Small intestine (tissue), 7 donors: Measurements from ENCODE around the gene MAML2. TPM values are rescaled to one million over a fixed set of nuclear protein-coding genes. Genes with fewer than 3 reads are reported as not detected.

ENCODE experiments used
- DNase-seq, 2 donors: peaks; one replicate each; pipeline versions ENCODE4 v3.0.0 to v3.0.0-alpha.2; 2013
- FAIRE-seq: peaks from 2 replicates; lab custom pipeline; 2012; peaks lifted over from hg19 to GRCh38; lab: Jason Lieb, UNC
- H3K27ac ChIP-seq, 3 donors: one replicate each; pipeline ENCODE4 v1.5.1; 2013; ENCODE audit warnings: low read length in 2 of 3, mild to moderate bottlenecking in 2 of 3, control low read depth in 1 of 3, inconsistent platforms in 1 of 3, low read depth in 1 of 3, moderate library complexity in 1 of 3
- H3K27me3 ChIP-seq, 3 donors: one replicate each; pipeline ENCODE4 v1.6.1; 2013; ENCODE audit warnings: low read length in 3 of 3, inconsistent platforms in 1 of 3; ENCODE audit not compliant: control insufficient read depth in 3 of 3, insufficient read depth in 3 of 3
- H3K36me3 ChIP-seq, 3 donors: one replicate each; pipeline ENCODE4 v1.6.1; 2013; ENCODE audit warnings: low read length in 3 of 3, inconsistent platforms in 1 of 3, low read depth in 1 of 3, mild to moderate bottlenecking in 1 of 3, moderate library complexity in 1 of 3; ENCODE audit not compliant: control insufficient read depth in 3 of 3, insufficient read depth in 2 of 3
- H3K4me1 ChIP-seq, 3 donors: one replicate each; pipeline ENCODE4 v1.6.1; 2013; ENCODE audit warnings: low read length in 2 of 3, inconsistent platforms in 1 of 3, low read depth in 1 of 3, mild to moderate bottlenecking in 1 of 3, moderate library complexity in 1 of 3; ENCODE audit not compliant: control insufficient read depth in 3 of 3, insufficient read depth in 2 of 3
- H3K4me3 ChIP-seq, 3 donors: one replicate each; pipeline ENCODE4 v1.5.1; 2013; ENCODE audit warnings: low read length in 3 of 3, control low read depth in 1 of 3, inconsistent platforms in 1 of 3, low read depth in 1 of 3, mild to moderate bottlenecking in 1 of 3, moderate library complexity in 1 of 3
- H3K9me3 ChIP-seq, 2 donors: one replicate each; pipeline ENCODE4 v1.6.1; 2013; ENCODE audit warnings: low read depth in 1 of 2, low read length in 1 of 2; ENCODE audit not compliant: control insufficient read depth in 2 of 2, insufficient read depth in 1 of 2
- WGBS, 3 donors: extraction: QIAGEN DNeasy Blood & Tissue Kit; methylation state at CpG; one replicate each; pipeline ENCODE4 v1.1.7; 2013; 5-methylcytosine and 5-hydroxymethylcytosine counted together
- polyA plus RNA-seq, 4 donors: library from polyadenylated mRNA; stranded (reverse) in 3 of 4; unstranded in 1 of 4; fragments of 200-250 nt in 3 of 4; fragments of 120-200 nt in 1 of 4; gene quantifications; one replicate each; pipeline versions ENCODE4 v1.2.1 to v1.2.3, GENCODE V29; 2013
- donor health status: healthy with polysubstance abuse.
- donor health status: control.
- donor health status: control.
- donor health status: Bipolar disorder and iron deficiency.
- donor health status: healthy.

MAML2 gene
- polyA plus RNA-seq, 4 donors = 0.45 to 11.6 (median 1.6) TPM

DNA sequence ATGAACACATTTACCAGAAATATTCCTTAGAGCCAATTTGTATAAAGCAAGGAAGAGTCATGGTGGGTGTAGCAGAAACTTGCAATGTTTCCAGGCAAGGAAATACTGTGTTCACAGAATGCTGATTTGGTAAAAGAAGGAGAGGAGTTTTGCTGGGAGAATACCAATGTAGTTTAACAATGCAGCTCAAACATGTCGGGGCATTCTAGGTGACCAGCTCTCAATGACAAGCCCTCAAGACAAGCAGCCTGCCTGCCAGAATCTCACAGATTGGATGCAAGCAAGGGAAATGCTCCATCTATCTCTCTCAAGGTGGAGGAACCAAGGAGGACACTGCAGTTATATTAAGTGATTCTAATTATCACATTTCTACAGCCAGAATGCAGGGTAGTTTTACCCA is 190.4 kb downstream of the MAML2 start:
- FAIRE-seq = no peak
- WGBS, 3 donors = 87 to 100% (median 96%) methylated on average over 1 of the region's 1 CpG

DNA sequence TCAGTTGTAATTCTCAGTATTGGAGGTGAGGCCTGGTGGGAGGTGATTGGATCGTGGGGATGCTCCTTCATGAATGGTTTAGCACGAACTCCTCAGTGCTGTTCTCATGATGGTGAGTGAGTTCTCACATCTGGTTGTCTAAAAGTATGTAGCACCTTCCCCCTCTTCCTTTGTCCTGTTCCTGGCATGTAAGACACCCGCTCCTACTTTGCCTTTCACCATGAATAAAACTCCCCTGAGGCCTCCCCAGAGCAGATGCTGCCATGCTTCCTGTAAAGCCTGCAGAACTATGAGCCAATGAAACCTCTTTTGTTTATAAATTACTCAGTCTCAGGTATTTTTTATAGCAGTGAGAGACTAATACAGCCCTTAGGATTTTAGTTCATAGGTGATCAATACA is 191.5 kb downstream of the MAML2 start:
- H3K9me3 ChIP-seq = no peaks in the 10 kb centered on the region
- peaks cover 0 to 6% (median 0%) of the 10 kb centered on the region in 3 donors for H3K36me3 ChIP-seq
- DNase-seq (no peak), FAIRE-seq (no peak)
- H3K27ac ChIP-seq = no peak overlapping the region
- peaks cover 0 to 17% (median 0%) of the 10 kb centered on the region in 3 donors for H3K4me1 ChIP-seq
- 78 to 91% (median 88%) methylated on average over 3 of the region's 3 CpGs for WGBS, 3 donors
- H3K4me3 ChIP-seq = no peak overlapping the region
- H3K27me3 ChIP-seq = no peaks in the 10 kb centered on the region

More for the DNA sequence above, 190.4 kb downstream of the MAML2 start:
- H3K4me3 ChIP-seq = no peak overlapping the region
- no peak for DNase-seq
- no peak overlapping the region for H3K27ac ChIP-seq
- no peaks in the 10 kb centered on the region for H3K27me3 ChIP-seq
- peaks cover 0 to 17% (median 0%) of the 10 kb centered on the region in 3 donors for H3K4me1 ChIP-seq
- H3K9me3 ChIP-seq = no peaks in the 10 kb centered on the region
- H3K36me3 ChIP-seq = peaks cover 0 to 6% (median 0%) of the 10 kb centered on the region in 3 donors

DNA sequence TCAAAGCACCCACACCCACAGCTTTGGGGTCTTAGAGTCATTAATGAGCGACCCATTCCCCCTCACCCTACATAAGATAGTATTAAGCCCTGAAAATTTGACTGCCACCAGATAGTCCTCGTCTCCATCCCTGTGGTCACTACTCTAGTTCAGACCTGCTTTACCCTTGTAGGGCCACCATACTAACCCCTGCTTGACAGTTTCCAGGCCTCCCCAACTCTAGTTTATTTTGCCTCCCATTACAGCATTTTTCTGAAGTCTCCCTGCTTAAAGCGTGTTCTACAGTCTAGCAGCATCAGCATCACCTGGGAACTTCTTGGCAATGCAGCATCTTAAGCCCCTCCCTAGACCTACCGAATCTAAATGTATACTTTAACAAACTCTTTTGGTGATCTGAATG is 192.4 kb downstream of the MAML2 start:
- H3K4me1 ChIP-seq = peaks cover 0 to 9% (median 0%) of the 10 kb centered on the region in 3 donors
- H3K36me3 ChIP-seq = peaks cover 0 to 3% (median 0%) of the 10 kb centered on the region in 3 donors
- DNase-seq (no peak), FAIRE-seq (no peak)
- 90 to 94% (median 93%) methylated on average over 4 of the region's 4 CpGs for WGBS, 3 donors
- H3K27me3 ChIP-seq = no peaks in the 10 kb centered on the region
- no peaks in the 10 kb centered on the region for H3K9me3 ChIP-seq
- no peak overlapping the region for H3K4me3 ChIP-seq
- H3K27ac ChIP-seq = no peak overlapping the region

DNA sequence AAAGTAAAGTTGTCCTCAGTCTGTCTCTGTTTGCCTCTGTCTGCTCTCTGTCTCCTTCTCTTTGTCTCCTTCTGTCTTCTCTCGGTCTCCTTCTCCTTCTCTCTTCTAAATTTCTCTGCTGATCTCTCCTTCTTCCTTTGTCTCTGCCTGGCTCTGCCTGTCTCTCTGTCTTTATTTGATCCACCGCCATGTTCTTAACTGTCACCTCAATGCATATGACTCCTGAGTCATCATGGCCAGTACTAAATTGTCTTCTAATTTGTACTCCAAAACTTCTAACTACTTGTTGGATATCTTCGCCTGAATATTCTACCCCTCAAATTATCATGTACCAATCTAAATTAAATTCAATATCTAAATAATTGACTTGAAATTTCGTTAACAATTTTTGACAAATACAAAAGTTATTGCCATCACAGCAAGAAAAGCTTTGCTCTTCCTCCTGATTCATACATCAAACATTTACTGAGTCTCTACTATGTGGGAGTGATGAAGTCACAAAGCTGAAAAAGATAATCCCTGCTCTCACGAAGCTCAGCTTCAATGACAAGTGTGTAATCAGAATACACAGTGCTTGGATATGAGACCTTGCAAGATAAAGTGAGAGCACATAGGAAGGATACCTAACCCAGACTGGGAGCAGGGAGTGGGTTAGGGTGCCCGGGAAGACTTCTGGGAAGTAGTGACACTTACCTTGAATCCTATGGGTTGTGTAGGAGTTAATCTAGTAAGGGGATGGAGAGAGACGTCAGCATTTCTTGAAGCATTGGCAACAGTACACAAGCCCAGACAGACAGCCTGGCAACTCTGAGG is 193.0 kb downstream of the MAML2 start:
- FAIRE-seq (no peak), DNase-seq (no peak)
- Histone ChIP-seq H3K4me1 (peaks cover 0 to 9% (median 4%) of the 10 kb centered on the region in 3 donors), H3K9me3 (no peaks in the 10 kb centered on the region), H3K4me3 (no peak overlapping the region), H3K36me3 (peaks cover 0 to 3% (median 0%) of the 10 kb centered on the region in 3 donors), H3K27ac (no peak overlapping the region), H3K27me3 (no peaks in the 10 kb centered on the region)
- 83 to 92% (median 88%) methylated on average over 7 of the region's 7 CpGs for WGBS, 3 donors

DNA sequence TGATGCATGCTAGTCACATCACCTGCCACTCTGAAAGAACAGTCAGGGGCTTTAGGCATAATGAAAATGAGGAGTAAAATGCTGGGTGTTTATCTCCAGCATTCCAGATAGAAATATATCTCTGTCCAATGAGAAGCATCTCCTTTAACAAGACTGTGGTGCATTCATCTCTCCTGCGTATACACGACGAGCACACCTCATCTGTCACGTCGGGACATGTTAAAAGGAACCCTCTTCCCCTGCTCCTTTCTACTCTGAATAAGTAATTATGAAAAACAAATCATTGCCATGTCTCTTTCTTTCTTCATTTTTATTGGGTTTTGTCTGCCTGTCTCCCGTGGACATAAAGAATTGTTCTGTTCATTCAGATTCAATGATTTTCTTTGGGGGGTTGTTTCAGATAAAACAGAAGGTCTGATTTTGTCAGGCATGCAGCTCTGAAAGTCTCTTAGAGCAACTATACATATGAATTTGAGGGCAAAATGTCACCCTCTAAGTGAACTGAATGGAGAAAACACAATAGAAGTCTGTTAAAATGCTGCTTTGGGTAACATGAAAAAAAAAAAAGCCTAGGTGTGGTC is 195.0 kb downstream of the MAML2 start:
- FAIRE-seq (no peak), DNase-seq (no peak)
- Histone ChIP-seq H3K4me1 (peaks cover 0 to 19% (median 6%) of the 10 kb centered on the region in 3 donors), H3K27ac (no peak overlapping the region), H3K4me3 (no peak overlapping the region), H3K9me3 (no peaks in the 10 kb centered on the region), H3K36me3 (peaks cover 0 to 3% (median 0%) of the 10 kb centered on the region in 3 donors), H3K27me3 (no peaks in the 10 kb centered on the region)
- 94 to 97% (median 95%) methylated on average over 6 of the region's 6 CpGs for WGBS, 3 donors

DNA sequence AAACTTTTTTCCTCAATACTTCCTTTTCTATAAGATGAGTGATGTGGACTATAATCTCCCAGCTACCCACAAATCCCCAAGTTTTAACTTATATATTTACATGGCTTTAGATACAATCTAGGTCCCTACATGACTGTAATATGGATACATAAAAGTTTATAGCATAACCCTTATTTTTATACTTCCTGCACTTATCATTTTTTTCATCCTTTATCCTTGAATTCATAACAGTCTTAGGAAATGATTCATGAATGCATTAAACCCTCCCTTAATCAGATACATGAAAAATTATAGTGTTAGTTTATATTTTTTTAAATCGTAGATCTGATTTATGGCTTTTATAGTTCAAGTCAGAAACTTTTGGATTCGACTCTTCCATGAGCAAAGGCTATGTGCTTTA is 195.8 kb downstream of the MAML2 start:
- Histone ChIP-seq H3K27me3 (no peaks in the 10 kb centered on the region), H3K4me3 (no peak overlapping the region), H3K36me3 (peaks cover 0 to 3% (median 0%) of the 10 kb centered on the region in 3 donors), H3K27ac (no peak overlapping the region), H3K4me1 (peaks cover 0 to 19% (median 6%) of the 10 kb centered on the region in 3 donors), H3K9me3 (no peaks in the 10 kb centered on the region)
- DNase-seq (no peak), FAIRE-seq (no peak)
- 85 to 95% (median 85%) methylated on average over 2 of the region's 2 CpGs for WGBS, 3 donors

DNA sequence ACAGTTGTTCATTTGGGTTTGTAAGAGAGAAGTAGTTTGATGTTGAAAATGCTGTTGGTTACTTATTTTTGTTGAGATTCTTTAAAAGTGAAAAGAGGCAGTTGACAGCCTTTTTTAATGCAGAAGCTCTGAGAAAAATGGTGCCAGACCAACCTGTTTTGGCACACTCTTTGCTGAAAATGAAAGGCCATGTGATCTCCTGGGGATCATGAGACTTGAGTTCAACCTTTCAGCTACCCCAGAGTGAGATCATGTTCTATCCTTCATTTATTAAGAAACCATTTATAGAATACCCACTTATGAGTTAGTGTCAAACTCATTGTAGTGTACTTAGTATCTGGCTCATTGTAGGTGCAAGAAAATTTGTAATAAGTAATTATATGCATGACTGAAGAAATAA is 196.2 kb downstream of the MAML2 start:
- no peaks in the 10 kb centered on the region for H3K9me3 ChIP-seq
- FAIRE-seq = no peak
- H3K4me3 ChIP-seq = no peak overlapping the region
- peaks cover 0 to 19% (median 6%) of the 10 kb centered on the region in 3 donors for H3K4me1 ChIP-seq
- H3K27me3 ChIP-seq = no peaks in the 10 kb centered on the region
- DNase-seq = no peak
- H3K36me3 ChIP-seq = peaks cover 0 to 3% (median 0%) of the 10 kb centered on the region in 3 donors
- no peak overlapping the region for H3K27ac ChIP-seq

DNA sequence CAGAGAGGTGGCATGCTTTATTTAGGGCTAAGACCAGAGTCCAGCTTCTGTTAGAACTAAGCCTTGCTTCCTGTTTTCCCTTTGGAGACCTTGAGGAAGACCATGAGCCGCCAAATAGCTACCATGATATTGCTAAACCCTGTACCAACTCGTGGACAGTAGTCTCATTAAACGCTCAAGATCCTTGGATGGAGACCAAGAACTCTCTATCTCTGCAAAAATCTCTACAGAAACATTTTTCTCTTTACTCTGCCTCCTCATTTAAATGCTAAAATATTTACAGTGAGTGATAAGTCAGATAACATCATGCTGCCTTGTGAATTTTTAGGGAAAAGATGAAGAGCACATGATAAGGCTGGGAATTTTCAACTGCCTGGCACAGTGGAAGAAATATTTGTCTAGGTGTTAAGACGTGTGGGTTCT is 197.8 kb downstream of the MAML2 start:
- WGBS, 3 donors = 38 to 57% (median 51%) methylated on average over 4 of the region's 4 CpGs
- no peaks in the 10 kb centered on the region for H3K9me3 ChIP-seq
- no peaks in the 10 kb centered on the region for H3K27me3 ChIP-seq
- DNase-seq (peak; percentile 17 to 33), FAIRE-seq (no peak)
- no peak overlapping the region for H3K4me3 ChIP-seq
- H3K4me1 ChIP-seq = peaks cover 0 to 19% (median 6%) of the 10 kb centered on the region in 3 donors
- H3K27ac ChIP-seq = no peak overlapping the region
- H3K36me3 ChIP-seq = peaks cover 0 to 3% (median 0%) of the 10 kb centered on the region in 3 donors
